Measurements from ENCODE around the gene FOXS1. TPM values are rescaled to one million over a fixed set of nuclear protein-coding genes. Genes with fewer than 3 reads are reported as not detected.

Gene FOXS1
- total RNA-seq, 2 donors from 2014 or later: not detected

GRCh38 chr20:31803552-31804291 lies 41.7 kb downstream of the FOXS1 start:
- Mint-ChIP-seq H3K36me3 (ENCODE audit: low read depth) (peaks cover 39% of the 10 kb centered on the region), H3K27ac (peak overlapping the region; percentile 2), H3K4me1 (peaks cover 11% of the 10 kb centered on the region), H3K4me3 (no peak overlapping the region), H3K27me3 (ENCODE audit: insufficient read depth) (no peaks in the 10 kb centered on the region), H3K9me3 (no peaks in the 10 kb centered on the region)
- no peaks in the 10 kb centered on the region for H3K9me3 ChIP-seq (ENCODE audit: control insufficient read depth, low read length)
- TF ChIP-seq CTCF (conservative IDR thresholded peaks at IDR 0.05): no peak
- H3K9ac ChIP-seq (ENCODE audit: extremely low read depth, low read length, poor library complexity, severe bottlenecking): no peak overlapping the region
- H3K36me3 ChIP-seq (ENCODE audit: control insufficient read depth, insufficient read depth, low read length): peaks cover 74% of the 10 kb centered on the region
- no peak overlapping the region for H3K27ac ChIP-seq (ENCODE audit: low read depth, low read length)
- no peaks in the 10 kb centered on the region for H3K27me3 ChIP-seq (ENCODE audit: control insufficient read depth, insufficient read depth, low read length, poor library complexity, severe bottlenecking)
- H3K4me1 ChIP-seq (ENCODE audit: control insufficient read depth, insufficient read depth, low read length): no peaks in the 10 kb centered on the region
- WGBS, 2 experiments (ENCODE audit: insufficient coverage in 1 of 2, insufficient read length in 1 of 2): 89 to 93% methylated on average over 4 to 7 of the region's 7 CpGs
- H3K4me3 ChIP-seq (ENCODE audit: low read length): no peak overlapping the region
- no peak for DNase-seq

GRCh38 chr20:31801508-31801907 lies 43.9 kb downstream of the FOXS1 start:
- Mint-ChIP-seq H3K4me3 (no peak overlapping the region), H3K27me3 (ENCODE audit: insufficient read depth) (no peaks in the 10 kb centered on the region), H3K27ac (no peak overlapping the region), H3K4me1 (peaks cover 11% of the 10 kb centered on the region), H3K9me3 (no peaks in the 10 kb centered on the region), H3K36me3 (ENCODE audit: low read depth) (peaks cover 57% of the 10 kb centered on the region)
- Histone ChIP-seq H3K9ac (ENCODE audit: extremely low read depth, low read length, poor library complexity, severe bottlenecking) (no peak overlapping the region), H3K4me1 (ENCODE audit: control insufficient read depth, insufficient read depth, low read length) (no peaks in the 10 kb centered on the region), H3K36me3 (ENCODE audit: control insufficient read depth, insufficient read depth, low read length) (peaks cover 86% of the 10 kb centered on the region), H3K27me3 (ENCODE audit: control insufficient read depth, insufficient read depth, low read length, poor library complexity, severe bottlenecking) (no peaks in the 10 kb centered on the region), H3K9me3 (ENCODE audit: control insufficient read depth, low read length) (no peaks in the 10 kb centered on the region), H3K27ac (ENCODE audit: low read depth, low read length) (no peak overlapping the region), H3K4me3 (ENCODE audit: low read length) (no peak overlapping the region)
- DNase-seq: no peak
- no peak for TF ChIP-seq CTCF (conservative IDR thresholded peaks at IDR 0.05)
- 96 to 98% methylated on average over 7 of the region's 7 CpGs for WGBS, 2 experiments (ENCODE audit: insufficient coverage in 1 of 2, insufficient read length in 1 of 2)

GRCh38 chr20:31797364-31797763 lies 48.0 kb downstream of the FOXS1 start:
- no peak overlapping the region for H3K4me3 Mint-ChIP-seq
- no peaks in the 10 kb centered on the region for H3K4me1 Mint-ChIP-seq
- H3K27me3 Mint-ChIP-seq (ENCODE audit: insufficient read depth): no peaks in the 10 kb centered on the region
- no peak overlapping the region for H3K27ac Mint-ChIP-seq
- peaks cover 77% of the 10 kb centered on the region for H3K36me3 Mint-ChIP-seq (ENCODE audit: low read depth)
- H3K4me3 ChIP-seq (ENCODE audit: low read length): no peak overlapping the region
- 78 to 87% methylated on average over 1 to 3 of the region's 3 CpGs for WGBS, 2 experiments (ENCODE audit: insufficient coverage in 1 of 2, insufficient read length in 1 of 2)
- no peak overlapping the region for H3K9ac ChIP-seq (ENCODE audit: extremely low read depth, low read length, poor library complexity, severe bottlenecking)
- DNase-seq: no peak
- TF ChIP-seq CTCF (conservative IDR thresholded peaks at IDR 0.05): no peak
- no peaks in the 10 kb centered on the region for H3K4me1 ChIP-seq (ENCODE audit: control insufficient read depth, insufficient read depth, low read length)
- H3K9me3 ChIP-seq (ENCODE audit: control insufficient read depth, low read length): no peaks in the 10 kb centered on the region
- no peaks in the 10 kb centered on the region for H3K27me3 ChIP-seq (ENCODE audit: control insufficient read depth, insufficient read depth, low read length, poor library complexity, severe bottlenecking)
- peak overlapping the region; percentile 73 for H3K27ac ChIP-seq (ENCODE audit: low read depth, low read length)
- peaks cover 89% of the 10 kb centered on the region for H3K36me3 ChIP-seq (ENCODE audit: control insufficient read depth, insufficient read depth, low read length)
- H3K9me3 Mint-ChIP-seq: no peaks in the 10 kb centered on the region

Other genes starting within 250 kb of the FOXS1 start
- gene ID1, start 240.3 kb downstream of the FOXS1 start, total RNA-seq: 100 to 1,000 TPM; 380 to 447 TPM
- not detected for gene COX4I2, start 207.7 kb downstream of the FOXS1 start, total RNA-seq
- gene BCL2L1, start 122.7 kb downstream of the FOXS1 start, total RNA-seq: 10 to 100 TPM; 60.3 to 89.5 TPM
- 100 to 1,000 TPM; 108 to 118 TPM for gene TPX2, start 106.3 kb downstream of the FOXS1 start, total RNA-seq
- gene MYLK2, start 26.2 kb downstream of the FOXS1 start, total RNA-seq: under 1 TPM; 0.20 to 0.29 TPM
- 1 to 10 TPM; 3.8 to 7.2 TPM for gene DUSP15, start 24.9 kb upstream of the FOXS1 start, total RNA-seq
- gene TTLL9, start 25.0 kb upstream of the FOXS1 start, total RNA-seq: under 1 TPM; 0.29 to 0.51 TPM
- 10 to 100 TPM; 20.4 to 24.4 TPM for gene PDRG1, start 106.4 kb upstream of the FOXS1 start, total RNA-seq
- gene XKR7, start 122.5 kb upstream of the FOXS1 start, total RNA-seq: 1 to 10 TPM; 2.7 to 3.1 TPM
- 1 to 10 TPM; 5.2 to 7.8 TPM for gene CCM2L, start 164.8 kb upstream of the FOXS1 start, total RNA-seq
- under 1 TPM; 0.24 to 0.40 TPM for gene HCK, start 206.6 kb upstream of the FOXS1 start, total RNA-seq

All from endodermal cell (in vitro differentiated cells).